ENCODE results near the gene ZNF43. TPM values are rescaled to one million over a fixed set of nuclear protein-coding genes. Genes with fewer than 3 reads are reported as not detected.
"Not testable (repeated sequence)": the region's sequence is repeated elsewhere in the genome, so short reads cannot be mapped to it uniquely, and the experiment has no call there.

Gene ZNF43
- total RNA-seq, 2 donors from 2014 or later = 6.5 to 8.6 TPM

DNA sequence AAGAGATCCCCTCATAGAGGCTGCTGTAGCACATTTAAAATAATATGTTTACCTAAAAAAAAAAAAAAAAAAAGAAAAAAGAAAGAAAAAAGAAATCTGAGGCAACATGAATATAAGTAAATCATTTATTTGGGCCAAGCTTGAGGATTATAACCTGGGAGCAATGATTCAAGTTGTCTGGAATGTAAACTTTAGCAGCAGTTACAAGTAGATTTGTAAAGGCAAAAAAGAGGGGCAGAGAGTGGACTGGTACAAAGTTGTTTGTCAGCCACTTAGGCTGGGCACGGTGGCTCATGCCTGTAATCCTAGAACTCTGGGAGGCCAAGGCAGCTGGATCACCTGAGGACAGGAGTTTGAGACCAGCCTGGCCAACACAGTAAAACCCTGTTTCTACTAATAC lies 11.3 kb downstream of the ZNF43 start:
- intact Hi-C loops (cut with DNase I) = no loop called here
- ATAC-seq = no peak
- DNase-seq = no peak

- no peak for ATAC-seq
- intact Hi-C loops (cut with DNase I) = no loop called here
Measured at GRCh38 chr19:21823224-21823623, 12.8 kb downstream of the ZNF43 start.

GRCh38 chr19:21812448-21812847 lies 23.5 kb downstream of the ZNF43 start:
- intact Hi-C loops (cut with DNase I) = no loop called here
- ATAC-seq = no peak
- no peak for DNase-seq

More at GRCh38 chr19:21823224-21823623, 12.8 kb downstream of the ZNF43 start:
- no peak for DNase-seq

- DNase-seq; intact Hi-C loops (cut with DNase I); ATAC-seq: not testable (repeated sequence)
Measured at GRCh38 chr19:21808400-21809000, 27.5 kb downstream of the ZNF43 start.

DNA sequence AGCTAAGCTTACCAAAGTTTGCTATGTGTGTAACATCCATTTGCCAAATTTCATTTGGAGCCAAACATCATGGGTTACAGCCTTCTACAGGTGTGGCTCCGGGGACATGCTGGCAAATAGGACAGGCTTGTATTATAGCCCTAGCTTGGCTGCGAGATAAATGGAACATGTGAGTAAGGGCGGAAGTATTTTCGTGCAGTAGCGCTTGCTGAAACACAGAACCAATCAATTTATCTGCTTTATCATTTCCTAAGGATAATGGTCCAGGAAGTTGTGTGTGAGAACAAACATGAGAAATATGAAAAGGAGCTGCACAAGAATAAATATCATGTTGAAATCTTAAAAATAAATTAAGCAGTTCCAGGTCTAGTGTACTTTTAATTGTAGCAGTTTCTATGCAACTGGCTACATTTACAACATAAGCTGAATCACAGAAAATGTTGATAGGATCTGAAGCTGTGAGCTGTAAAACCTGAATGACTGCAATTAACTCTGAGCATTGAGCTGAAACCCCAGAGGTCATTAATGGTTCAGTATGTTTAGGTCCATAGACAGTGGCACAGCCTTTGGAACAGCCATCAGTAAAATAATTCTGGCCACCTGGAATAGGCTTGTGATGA lies 46.4 kb downstream of the ZNF43 start:
- intact Hi-C loops (cut with DNase I) = no loop called here
- no peak for ATAC-seq
- no peak for DNase-seq

- no peak for ATAC-seq
- no peak for DNase-seq
- intact Hi-C loops (cut with DNase I) = no loop called here
Measured at GRCh38 chr19:21786936-21787335, 49.0 kb downstream of the ZNF43 start.

DNA sequence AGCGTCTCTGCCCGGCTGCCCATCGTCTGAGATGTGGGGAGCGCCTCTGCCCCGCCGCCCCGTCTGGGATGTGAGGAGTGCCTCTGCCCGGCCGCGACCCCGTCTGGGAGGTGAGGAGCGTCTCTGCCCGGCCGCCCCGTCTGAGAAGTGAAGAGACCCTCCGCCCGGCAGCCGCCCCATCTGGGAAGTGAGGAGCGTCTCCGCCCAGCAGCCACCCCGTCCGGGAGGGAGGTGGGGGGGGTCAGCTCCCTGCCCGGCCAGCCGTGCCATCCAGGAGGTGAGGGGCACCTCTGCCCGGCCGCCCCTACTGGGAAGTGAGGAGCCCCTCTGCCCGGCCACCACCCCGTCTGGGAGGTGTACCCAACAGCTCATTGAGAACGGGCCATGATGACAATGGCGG lies 60.2 kb downstream of the ZNF43 start:
- DNase-seq; ATAC-seq; intact Hi-C loops (cut with DNase I): not testable (repeated sequence)

- peak; percentile 98 for DNase-seq
- peak; percentile 98 to 99 for ATAC-seq
- intact Hi-C loops (cut with DNase I) = loop anchor here in 1 of 2 donors (5.0 kb wide), 1 partner anchor 70 kb away; the partner anchor contains the start of gene ZNF43
Measured at GRCh38 chr19:21767065-21767800, 68.7 kb downstream of the ZNF43 start, which contains the start of gene ZNF100. Gene ZNF100, minus strand, starts transcription at chr19:21767579. Its CDS starts 150 bp downstream, at chr19:21767429.

DNA sequence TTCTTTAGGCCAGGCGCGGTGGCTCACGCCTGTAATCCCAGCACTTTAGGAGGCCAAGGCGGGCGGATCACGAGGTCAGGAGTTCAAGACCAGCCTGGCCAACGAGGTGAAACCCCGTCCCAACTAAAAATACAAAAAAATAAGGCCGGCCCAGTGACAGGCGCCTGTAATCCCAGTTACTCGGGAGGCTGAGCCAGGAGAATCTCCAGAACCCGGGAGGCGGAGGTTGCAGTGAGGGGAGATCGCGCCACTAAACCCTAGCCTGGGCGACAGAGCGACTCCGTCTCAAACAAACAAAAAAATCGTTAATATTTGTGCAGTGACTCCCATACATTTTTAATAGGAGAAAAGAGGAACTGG lies 69.3 kb downstream of the ZNF43 start:
- DNase-seq = not testable (repeated sequence)
- ATAC-seq = peak; percentile 27 to 29

DNA sequence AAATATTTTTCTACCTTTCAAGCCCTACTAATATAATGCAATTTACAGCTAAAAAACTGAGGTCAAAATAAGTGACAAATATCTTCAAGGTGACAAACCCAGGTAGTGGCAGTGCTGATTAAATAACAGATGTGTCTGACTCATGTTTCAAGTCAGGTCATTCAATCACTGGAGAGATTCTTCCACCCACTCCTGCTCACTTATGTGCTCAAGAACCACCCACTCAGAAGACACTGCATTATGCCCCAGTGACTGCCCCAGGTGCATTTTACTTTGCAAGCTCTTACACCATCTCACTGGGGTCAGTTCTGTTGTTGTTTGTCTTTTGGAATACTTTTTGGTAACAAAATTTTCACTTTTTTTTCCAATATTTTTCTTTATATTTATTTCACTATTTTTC lies 70.8 kb downstream of the ZNF43 start:
- no peak for ATAC-seq
- intact Hi-C loops (cut with DNase I) = loop anchor here in 1 of 2 donors (5.0 kb wide), 1 partner anchor 72 kb away; the partner anchor contains the start of gene ZNF43
- DNase-seq = no peak

More for the DNA sequence above, 69.3 kb downstream of the ZNF43 start:
- intact Hi-C loops (cut with DNase I) = loop anchor here in 1 of 2 donors (5.0 kb wide), 1 partner anchor 71 kb away; the partner anchor contains the start of gene ZNF43

DNA sequence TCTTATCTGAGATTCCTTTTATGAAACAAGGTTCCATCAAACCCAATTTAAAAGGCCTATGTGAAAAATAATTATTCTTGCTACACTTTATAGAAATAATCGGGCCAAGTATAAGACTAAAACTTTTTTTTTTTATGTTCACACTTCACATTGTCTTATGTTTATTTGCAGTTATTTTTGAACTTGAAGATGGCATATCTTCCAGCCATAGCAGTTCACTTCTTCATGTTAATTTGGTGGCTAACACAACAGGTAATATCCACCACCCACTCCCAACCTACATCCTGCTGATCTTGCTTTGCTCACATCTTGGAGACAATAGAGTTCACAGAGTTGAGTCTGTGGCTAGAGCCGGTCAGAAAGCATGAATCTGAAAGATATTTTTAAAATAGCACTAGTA lies 74.4 kb downstream of the ZNF43 start:
- ATAC-seq; intact Hi-C loops (cut with DNase I); DNase-seq: not testable (repeated sequence)

GRCh38 chr19:21758296-21758695 lies 77.7 kb downstream of the ZNF43 start:
- ATAC-seq = no peak
- no peak for DNase-seq
- intact Hi-C loops (cut with DNase I) = no loop called here

- intact Hi-C loops (cut with DNase I); ATAC-seq; DNase-seq: not testable (repeated sequence)
Measured at GRCh38 chr19:21755555-21755954, 80.4 kb downstream of the ZNF43 start.

Other genes with a start within 250 kb of the ZNF43 start
- gene ZNF100, start 68.6 kb downstream of the ZNF43 start, total RNA-seq = 1 to 10 TPM; 7.2 to 9.2 TPM
- gene ZNF208, start 174.8 kb upstream of the ZNF43 start, total RNA-seq = 10 to 100 TPM; 13.0 to 16.7 TPM
- gene ZNF257, start 216.3 kb upstream of the ZNF43 start, total RNA-seq = 1 to 10 TPM in 1 of 2 donors, under 1 TPM in 1; 0.88 to 1.4 TPM